NT2/D1 (cell line): ENCODE measurements around the gene FAF1.

ENCODE experiments used
- SUZ12 ChIP-seq: IDR thresholded peaks from 2 replicates; pipeline ENCODE4 v1.6.1; 2011; ENCODE audit not compliant: insufficient read length, insufficient read depth; ENCODE audit errors: extremely low read depth
- YY1 ChIP-seq: IDR thresholded peaks from 2 replicates; pipeline ENCODE4 v1.6.1; 2011; ENCODE audit not compliant: insufficient read length, insufficient read depth
- ZNF274 ChIP-seq: IDR thresholded peaks from 2 replicates; pipeline ENCODE4 v1.6.1; 2011; ENCODE audit warnings: mild to moderate bottlenecking, low read depth, low read length

DNA sequence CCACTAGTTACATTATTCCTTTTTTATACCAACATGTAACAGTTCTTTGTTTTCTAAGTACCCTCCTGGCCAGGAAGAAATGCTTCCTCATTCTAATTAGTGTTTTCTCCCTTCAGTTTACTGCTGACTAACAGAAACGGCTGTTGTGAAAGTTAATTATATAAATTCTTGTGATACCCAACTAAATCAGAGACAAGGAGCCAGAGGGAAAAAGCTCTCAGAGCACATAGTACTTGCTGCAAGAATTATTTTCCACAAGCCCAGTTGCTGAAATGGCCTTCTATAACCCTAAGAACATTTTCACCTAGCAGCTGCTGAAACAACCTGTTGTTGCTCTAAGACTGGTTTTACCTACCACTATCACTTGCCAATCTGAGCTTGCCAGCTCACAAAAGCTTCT is 82.4 kb downstream of the FAF1 start:
- no peak for TF ChIP-seq SUZ12
- no peak for TF ChIP-seq YY1
- TF ChIP-seq ZNF274 = no peak
